DND-41 (cell line): ENCODE data around the gene GARIN5A.

Experiments used
- EZH2 ChIP-seq: IDR thresholded peaks from 3 replicates; pipeline ENCODE4 v1.6.1; 2012; ENCODE audit warnings: borderline replicate concordance, low read depth, mild to moderate bottlenecking, moderate library complexity, low read length, inconsistent platforms; ENCODE audit not compliant: severe bottlenecking
- TF ChIP-seq, protein P1 (sequence below): IDR thresholded peaks from 2 replicates; pipeline ENCODE4 v1.5.1; 2012; ENCODE audit warnings: borderline replicate concordance, low read length, moderate library complexity, mild to moderate bottlenecking; ENCODE audit not compliant: poor library complexity, severe bottlenecking; ENCODE audit errors: extremely low read depth

DNA sequence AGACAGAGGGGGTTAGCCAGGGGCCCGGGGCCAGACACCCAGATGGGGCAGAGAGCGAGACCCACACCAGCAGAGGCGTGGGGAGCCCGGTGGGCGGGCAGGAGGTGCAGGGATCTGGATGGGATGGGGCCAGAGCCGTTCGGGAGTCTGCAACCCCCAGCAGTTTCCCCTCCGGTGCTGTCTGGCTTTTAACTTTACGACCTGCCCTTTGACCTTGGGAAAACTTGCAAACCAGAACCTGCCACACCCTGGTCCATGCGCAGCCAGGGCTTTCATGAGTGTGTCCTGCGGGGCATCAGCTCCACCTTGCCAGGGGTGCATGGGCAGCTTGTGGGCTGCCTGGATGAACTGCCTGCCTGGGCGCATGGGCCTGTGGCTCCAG is 24.5 kb upstream of the GARIN5A start:
- TF ChIP-seq, protein P1, sequence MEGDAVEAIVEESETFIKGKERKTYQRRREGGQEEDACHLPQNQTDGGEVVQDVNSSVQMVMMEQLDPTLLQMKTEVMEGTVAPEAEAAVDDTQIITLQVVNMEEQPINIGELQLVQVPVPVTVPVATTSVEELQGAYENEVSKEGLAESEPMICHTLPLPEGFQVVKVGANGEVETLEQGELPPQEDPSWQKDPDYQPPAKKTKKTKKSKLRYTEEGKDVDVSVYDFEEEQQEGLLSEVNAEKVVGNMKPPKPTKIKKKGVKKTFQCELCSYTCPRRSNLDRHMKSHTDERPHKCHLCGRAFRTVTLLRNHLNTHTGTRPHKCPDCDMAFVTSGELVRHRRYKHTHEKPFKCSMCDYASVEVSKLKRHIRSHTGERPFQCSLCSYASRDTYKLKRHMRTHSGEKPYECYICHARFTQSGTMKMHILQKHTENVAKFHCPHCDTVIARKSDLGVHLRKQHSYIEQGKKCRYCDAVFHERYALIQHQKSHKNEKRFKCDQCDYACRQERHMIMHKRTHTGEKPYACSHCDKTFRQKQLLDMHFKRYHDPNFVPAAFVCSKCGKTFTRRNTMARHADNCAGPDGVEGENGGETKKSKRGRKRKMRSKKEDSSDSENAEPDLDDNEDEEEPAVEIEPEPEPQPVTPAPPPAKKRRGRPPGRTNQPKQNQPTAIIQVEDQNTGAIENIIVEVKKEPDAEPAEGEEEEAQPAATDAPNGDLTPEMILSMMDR = no peak
- no peak for TF ChIP-seq EZH2
